ENCODE results near the gene AHDC1.
A peak's percentile ranks its signal among the peaks of the same experiment; 100 is the strongest.

AHDC1 gene

GRCh38 chr1:27572019-27572678, 31.8 kb downstream of the AHDC1 start:
- TF ChIP-seq, protein P1, sequence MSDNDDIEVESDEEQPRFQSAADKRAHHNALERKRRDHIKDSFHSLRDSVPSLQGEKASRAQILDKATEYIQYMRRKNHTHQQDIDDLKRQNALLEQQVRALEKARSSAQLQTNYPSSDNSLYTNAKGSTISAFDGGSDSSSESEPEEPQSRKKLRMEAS (IDR thresholded peaks at IDR 0.05), result 0 out of 2 replicates have a peak, but pooled peaks have one; percentile 5
- no peak for TF ChIP-seq EP300 (IDR thresholded peaks at IDR 0.05; ENCODE audit: borderline replicate concordance)
- 0 out of 2 replicates have a peak, but pooled peaks have one; percentile 67 for TF ChIP-seq ZBTB7A (IDR thresholded peaks at IDR 0.05; ENCODE audit: low read depth)

DNA sequence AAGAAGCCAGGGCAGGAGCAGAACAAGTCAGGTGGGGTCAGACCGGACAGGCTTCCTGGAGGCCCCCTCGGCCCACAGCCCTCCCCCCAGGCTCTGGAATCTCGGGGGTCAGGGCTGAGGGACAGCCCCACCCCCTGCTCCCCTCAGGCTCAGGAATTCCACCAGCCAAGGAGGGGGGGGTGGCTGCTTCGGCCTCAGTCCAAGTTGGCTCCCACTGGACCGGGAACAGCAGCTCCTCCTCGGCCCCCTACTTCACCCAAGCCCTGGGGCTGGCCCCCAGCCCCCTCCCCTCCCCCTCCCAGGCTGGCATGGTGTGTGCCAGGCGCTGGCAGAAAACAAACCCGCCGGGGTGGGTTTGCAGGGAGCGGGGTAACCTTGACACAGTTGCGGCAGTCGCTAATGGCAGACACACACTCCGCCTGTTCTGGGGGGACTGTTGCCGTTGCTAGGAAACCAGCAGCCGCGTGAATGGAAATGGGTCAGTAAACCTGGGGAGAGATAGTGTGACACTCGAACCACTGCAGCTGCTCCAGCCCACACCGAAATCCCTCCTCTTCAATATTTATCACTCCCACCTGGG, 32.4 kb downstream of the AHDC1 start:
- TF ChIP-seq USF1 (IDR thresholded peaks at IDR 0.05), result no peak
- no peak for TF ChIP-seq YY1 (IDR thresholded peaks at IDR 0.05; ENCODE audit: low read depth)
- TF ChIP-seq FOXM1 (IDR thresholded peaks at IDR 0.05; ENCODE audit: borderline replicate concordance, low read depth), result no peak
- TF ChIP-seq, protein P1 (IDR thresholded peaks at IDR 0.05), result 0 out of 2 replicates have a peak, but pooled peaks have one; percentile 9
- TF ChIP-seq RAD21 (IDR thresholded peaks at IDR 0.05; ENCODE audit: low read depth), result no peak
- no peak for TF ChIP-seq TAF1 (IDR thresholded peaks at IDR 0.05; ENCODE audit: low read depth)
- no peak for TF ChIP-seq EP300 (IDR thresholded peaks at IDR 0.05; ENCODE audit: borderline replicate concordance)
- 0 out of 2 replicates have a peak, but pooled peaks have one; percentile 25 for TF ChIP-seq TEAD4 (IDR thresholded peaks at IDR 0.05)
- TF ChIP-seq TCF12 (IDR thresholded peaks at IDR 0.05; ENCODE audit: low read depth), result no peak

GRCh38 chr1:27570784-27571183, 33.2 kb downstream of the AHDC1 start:
- no peak for TF ChIP-seq USF1 (IDR thresholded peaks at IDR 0.05)
- TF ChIP-seq REST (IDR thresholded peaks at IDR 0.05; ENCODE audit: low read depth), result no peak
- TF ChIP-seq ZBTB7A (IDR thresholded peaks at IDR 0.05; ENCODE audit: low read depth), result peak; percentile 68
- peak; percentile 83 for TF ChIP-seq TEAD4 (IDR thresholded peaks at IDR 0.05)

DNA sequence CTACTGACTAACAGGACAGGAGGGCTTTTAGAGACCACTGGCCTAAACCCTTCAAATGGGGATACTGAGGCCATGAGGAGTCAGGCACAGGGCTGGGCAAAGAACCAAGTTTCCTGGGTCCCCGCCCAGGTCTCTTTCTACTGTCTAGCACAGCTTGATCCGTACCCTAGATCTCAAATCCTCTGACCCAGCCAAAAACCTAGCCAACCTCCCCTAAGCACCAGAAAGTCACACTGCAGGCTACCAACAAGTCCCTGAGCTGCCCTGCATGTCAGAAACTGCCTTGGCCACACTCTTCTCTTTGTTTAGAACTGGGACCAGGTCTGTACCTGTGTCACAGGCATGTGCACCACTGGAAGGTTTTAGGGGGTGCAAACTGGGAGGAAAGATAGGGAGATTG, 33.6 kb downstream of the AHDC1 start:
- TF ChIP-seq FOXM1 (IDR thresholded peaks at IDR 0.05; ENCODE audit: borderline replicate concordance, low read depth), result no peak
- TF ChIP-seq EP300 (IDR thresholded peaks at IDR 0.05; ENCODE audit: borderline replicate concordance), result no peak
- TF ChIP-seq ZBTB7A (IDR thresholded peaks at IDR 0.05; ENCODE audit: low read depth), result peak; percentile 19; the same call in 1 of the 2 replicates
- TF ChIP-seq USF1 (IDR thresholded peaks at IDR 0.05), result no peak

- TF ChIP-seq CREB1 (IDR thresholded peaks at IDR 0.05; ENCODE audit: low read depth), result no peak
- TF ChIP-seq, protein P1 (IDR thresholded peaks at IDR 0.05), result peak; percentile 36
- no peak for TF ChIP-seq EGR1 (IDR thresholded peaks at IDR 0.05)
- TF ChIP-seq TCF12 (IDR thresholded peaks at IDR 0.05; ENCODE audit: low read depth), result peak; percentile 88
- no peak for TF ChIP-seq REST (IDR thresholded peaks at IDR 0.05; ENCODE audit: low read depth)
- no peak for TF ChIP-seq TAF1 (IDR thresholded peaks at IDR 0.05; ENCODE audit: low read depth)
- TF ChIP-seq ZBTB7A (IDR thresholded peaks at IDR 0.05; ENCODE audit: low read depth), result peak; percentile 83
- TF ChIP-seq YY1 (IDR thresholded peaks at IDR 0.05; ENCODE audit: low read depth), result 0 out of 2 replicates have a peak, but pooled peaks have one; percentile 11
- peak; percentile 60 for TF ChIP-seq NFIC (IDR thresholded peaks at IDR 0.05)
- peak; percentile 2; the same call in 1 of the 2 replicates for TF ChIP-seq TEAD4 (IDR thresholded peaks at IDR 0.05)
- no peak for TF ChIP-seq RAD21 (IDR thresholded peaks at IDR 0.05; ENCODE audit: low read depth)
- peak; percentile 78 for TF ChIP-seq EP300 (IDR thresholded peaks at IDR 0.05; ENCODE audit: borderline replicate concordance)
- no peak for TF ChIP-seq USF1 (IDR thresholded peaks at IDR 0.05)
Observed at GRCh38 chr1:27569506-27570291, 34.2 kb downstream of the AHDC1 start.

Data from Ishikawa (cell line).